ENCODE results near the gene MPRIP.
A peak's percentile ranks its signal among the peaks of the same experiment; 100 is the strongest.

The MPRIP gene

DNA sequence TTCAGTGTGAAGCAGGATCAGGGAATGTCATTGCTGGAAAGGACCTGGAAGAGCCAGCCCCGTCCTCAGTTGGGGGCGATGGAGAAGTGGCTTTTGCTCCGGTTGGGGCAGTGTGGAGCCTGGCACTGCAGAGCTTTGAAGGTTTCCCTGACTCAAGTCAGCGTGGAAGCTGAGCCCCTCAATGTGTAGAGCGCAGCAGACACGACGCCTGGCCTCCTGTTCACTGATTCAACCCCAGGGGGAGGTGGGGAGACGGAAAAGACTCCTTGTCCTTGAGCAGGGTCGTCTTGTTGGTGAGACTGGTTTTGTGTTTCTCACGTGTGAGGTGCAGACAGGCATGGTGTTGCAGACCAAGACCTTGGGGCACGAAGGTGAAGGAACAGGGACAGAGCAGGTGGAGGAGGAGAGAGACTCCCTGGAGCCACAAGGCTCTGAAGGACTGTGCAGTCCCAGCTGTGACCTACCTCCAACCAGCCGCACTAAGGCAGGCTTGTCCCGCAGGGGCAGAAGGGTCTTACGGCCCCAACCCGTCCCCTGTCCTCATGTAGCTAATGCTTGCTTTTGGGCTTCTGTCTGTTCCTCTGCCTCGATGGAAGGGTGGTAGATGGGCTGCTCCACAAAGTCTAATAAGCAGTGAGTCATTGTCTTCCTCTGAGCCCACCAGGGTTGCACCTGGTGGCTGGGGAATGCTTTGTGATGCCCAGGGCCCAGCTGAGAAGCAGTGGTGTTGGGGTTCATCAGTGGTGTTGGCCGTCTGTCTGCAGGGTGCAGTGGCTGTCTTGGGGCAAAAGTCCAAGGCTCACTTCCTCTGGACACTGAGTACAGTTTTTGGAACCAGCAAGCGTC lies 47.8 kb downstream of the MPRIP start:
- no peak for DNase-seq

DNA sequence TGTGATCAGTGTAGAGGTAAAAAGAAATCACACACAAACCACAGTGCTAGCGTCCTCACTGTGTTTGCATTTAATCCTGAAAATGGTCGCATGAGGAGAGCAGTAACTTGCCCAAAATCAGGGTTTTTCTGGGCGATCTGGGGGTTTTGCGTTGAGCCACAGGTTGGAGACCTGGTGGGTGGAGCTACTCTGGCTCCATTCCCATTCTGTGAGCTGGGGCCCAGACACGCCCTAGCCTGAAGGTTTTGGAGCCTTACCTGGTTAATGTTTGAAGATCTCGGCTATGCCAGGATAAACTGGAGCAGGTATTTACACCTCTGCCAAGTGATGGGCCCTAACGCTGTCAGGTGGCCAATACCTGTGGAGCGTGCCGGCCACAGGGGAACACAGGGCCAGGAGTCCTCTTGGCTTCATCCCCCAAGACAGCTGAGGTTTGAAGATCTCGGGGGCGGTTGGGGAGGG lies 48.4 kb downstream of the MPRIP start:
- no peak for DNase-seq

DNA sequence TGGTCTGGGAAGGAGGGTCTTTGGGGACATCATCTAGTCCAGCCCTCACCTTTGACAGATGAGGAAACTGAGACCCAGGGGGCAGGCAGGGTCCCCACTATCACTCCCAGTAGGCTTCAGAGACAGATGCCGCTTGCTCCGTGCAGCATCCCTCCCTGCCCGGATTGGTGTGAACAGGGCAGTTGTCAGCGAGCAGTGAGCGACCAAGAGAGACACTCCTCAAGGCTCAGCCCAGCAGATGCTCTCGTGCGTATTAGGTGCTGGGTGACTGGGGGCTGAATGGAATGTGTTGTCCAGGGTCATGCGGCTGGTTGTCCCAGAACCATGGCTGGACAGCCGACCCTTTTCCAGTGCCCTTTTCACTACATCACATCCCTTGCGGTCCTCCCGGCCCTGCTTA lies 49.0 kb downstream of the MPRIP start:
- no peak for DNase-seq

DNA sequence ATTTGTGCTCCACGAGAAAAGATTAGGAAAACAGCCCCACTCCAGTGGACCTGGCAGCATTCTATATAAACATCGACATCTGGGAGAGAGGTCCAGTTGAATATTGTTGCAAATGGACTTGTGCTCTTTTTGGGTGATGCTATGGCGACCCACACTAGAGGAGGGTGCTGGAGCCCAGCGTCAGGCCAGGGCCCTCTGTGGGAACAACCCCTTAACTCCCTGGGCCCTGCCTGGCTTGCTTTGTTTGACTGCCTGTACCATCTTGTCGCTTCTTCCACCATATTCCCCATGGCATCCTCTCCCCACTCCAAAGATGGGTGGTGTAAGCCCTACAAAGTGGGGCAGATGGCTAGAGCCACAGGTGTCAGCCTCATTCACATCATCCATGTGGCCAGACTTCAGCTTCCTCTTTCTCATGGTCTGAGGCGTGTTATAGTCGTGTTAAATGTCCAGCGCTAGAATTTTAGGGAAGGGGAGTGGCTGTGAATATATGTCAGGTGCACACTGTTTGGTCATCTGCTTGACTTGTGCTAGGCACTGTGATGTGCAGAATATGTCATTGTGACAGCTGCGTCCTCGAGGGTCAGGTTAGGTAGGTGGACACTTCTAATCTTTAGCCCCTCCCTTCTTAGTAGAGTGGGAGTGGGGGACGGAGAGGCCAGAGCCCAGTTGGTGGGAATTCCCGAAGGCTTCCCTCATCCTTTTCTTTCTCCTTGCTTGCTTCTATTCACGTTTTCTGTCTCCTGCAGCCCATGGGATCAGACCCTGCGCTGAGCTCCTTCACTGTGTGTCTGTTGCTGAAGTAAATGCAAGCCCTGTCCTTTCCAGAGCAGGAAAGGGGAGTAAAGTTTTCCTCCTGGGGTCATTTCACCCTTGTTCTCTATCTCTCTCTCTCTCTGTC lies 49.8 kb downstream of the MPRIP start:
- no peak for DNase-seq

DNA sequence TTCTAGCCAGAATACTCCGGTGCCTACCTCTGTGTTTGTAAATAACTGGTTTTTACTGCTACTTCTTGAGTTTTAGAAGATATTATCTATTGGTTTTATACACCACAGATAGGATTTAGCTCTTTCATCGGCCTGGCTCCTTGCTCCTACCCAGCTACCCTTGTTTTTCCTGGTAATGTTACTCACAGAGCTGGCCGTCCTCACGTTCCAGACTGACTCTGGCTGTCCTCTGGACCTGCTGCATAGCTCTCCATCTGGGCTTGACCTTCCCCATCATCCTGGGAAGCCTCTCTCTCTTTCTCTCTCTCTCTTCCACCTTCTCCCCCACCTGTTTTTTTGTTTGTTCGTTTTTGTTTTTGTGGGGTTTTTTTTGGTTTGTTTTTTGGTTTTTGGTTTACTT lies 51.5 kb downstream of the MPRIP start:
- DNase-seq, result no peak

DNA sequence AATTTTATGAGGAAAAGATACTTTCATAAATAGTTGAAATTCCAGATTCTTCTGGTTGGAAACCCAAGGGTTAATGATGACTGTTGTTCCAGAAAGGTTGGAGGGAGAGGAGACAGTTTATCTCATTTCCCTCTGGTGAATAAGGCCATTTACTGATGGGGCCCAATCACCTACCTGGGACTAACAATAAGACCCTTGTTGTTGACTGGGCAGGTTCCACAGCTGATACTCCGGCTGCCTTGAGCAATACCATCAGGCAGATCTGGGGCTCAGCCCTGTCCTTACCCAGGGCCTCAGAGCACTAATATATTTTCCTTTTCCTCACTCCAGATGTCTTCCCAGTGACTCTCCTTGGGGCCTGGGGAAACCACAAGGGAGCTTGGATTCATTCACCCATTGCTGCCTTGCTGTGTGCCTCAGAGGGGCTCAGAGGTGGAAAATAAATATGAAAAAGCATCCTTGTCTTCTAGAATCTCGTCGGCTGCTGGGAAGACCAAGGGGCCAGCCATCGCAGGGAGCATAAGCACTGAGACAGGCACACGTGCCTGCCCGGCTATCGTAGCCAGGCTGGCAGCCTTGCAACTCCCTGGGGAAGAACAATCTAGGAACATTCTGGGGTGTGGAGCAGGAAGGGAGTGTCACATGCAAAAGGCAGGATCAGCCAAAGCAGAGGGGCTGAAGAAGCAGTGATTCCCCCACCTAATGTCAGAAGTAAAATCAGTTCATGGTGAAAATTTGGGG lies 54.4 kb downstream of the MPRIP start:
- DNase-seq, result no peak

DNA sequence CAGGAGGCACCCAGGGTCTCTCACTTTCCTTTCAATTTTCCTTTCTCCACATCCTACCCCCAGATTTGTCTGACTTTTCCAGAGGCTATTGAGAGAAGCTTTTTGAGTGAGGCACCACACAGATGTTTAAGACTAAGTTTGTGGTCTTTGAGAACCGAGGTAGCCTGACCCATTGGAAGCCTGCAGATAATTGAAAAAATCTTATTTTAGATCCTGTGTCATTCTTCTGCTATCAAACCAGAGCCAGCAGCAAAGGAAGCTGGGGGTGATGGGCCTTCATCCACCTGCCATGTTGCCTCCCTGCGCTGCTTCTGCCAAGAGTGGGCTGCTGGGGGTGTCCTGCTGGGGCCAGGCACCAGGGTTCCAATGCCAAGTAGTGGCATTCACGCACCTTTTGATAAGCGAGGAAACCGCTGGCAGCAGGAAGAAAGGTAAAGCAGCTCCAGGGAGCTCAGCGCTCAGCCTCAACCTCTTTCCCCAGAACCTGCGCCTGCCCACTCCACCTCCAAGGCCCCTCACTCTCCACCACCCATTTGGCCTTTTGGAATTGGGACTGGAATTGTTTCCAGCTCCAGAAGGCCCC lies 55.6 kb downstream of the MPRIP start:
- DNase-seq, result no peak

DNA sequence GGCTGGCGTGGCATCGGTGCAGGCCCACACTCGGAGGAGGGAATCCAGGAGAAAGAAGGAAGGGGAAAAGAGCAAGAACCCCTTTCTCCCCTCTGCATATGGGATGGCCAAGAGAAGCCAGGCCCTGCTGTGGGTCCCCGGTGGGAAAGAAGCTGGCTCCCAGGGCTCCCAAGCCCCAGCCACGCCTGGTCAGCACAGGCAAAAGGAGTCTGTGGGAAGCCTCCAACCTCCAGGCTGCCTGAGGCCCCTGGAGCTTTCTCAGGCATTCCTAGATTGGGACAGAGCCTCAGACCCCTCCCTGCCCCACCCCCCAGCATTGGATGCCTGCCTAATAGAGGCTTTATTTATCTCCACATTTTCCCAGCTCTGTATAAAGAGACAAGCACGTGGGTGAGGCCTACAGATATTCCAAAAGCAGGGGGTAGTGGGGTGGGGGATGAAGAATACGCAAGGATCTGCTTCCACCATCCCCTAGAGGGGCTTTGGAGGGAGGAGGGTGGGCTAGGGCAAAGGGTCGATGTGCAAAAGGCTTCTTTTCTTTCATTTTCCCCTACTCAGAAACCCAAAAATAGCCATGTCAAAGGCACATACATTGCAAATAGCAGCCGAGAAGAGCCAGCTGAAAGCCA lies 56.4 kb downstream of the MPRIP start:
- no peak for DNase-seq

DNA sequence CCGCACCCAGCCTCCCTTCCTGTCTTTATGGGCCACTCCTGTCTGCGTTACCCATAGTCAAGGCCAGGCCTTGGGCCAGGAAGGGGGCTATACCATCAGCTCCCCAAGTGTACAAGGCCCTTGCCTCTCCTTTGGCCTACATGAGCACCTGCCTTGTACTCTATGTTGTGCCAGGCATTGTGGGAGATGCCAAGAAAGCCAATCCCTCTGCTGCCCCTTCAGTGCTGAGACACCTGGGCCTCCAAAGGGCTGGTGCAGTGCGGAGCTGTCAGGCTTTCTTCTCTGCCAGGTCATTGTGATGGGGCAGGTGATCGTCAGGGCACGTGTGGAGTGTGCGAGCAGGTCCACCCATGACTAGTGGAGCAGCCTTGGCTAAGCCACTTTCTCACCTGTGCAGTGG lies 59.9 kb downstream of the MPRIP start:
- no peak for DNase-seq

DNA sequence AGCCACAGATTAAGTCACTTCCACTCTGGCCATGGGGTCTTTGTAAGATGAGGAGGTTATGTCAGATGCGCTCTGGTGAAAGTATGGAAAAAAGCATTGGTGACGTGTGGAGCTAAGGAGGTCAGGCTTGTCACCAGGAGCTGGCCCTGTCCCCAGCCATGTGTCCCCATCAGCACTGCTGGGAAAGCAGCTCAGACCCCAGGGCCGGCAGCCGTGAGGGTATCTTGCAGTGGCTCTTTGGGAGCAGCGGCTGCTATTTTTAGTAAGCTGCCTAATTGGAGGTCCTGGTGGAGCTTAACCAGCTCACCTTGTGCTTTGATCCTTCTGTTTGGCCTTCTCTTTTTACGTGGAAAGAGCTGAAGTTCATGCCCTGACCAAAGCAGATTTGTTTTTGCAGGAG lies 60.9 kb downstream of the MPRIP start:
- DNase-seq, result no peak

DNA sequence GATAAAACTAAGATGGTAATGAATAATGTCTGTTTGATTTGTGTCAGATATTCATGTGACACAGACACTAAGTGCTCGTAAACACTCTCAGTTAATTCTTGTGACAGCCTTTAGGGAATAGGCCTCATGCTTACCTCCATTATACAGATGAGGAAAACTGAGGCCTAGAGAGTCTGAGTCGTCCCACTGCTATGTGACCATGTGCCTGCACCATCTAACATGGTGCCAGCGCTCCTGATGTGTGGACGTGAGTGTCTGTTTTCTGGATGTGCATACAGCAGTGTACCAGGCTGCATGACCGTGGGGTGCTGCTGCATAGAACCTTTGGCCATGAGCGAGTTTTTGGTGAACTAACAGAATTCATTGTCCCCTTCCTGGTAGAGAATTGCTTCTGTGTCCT lies 61.8 kb downstream of the MPRIP start:
- DNase-seq, result no peak

DNA sequence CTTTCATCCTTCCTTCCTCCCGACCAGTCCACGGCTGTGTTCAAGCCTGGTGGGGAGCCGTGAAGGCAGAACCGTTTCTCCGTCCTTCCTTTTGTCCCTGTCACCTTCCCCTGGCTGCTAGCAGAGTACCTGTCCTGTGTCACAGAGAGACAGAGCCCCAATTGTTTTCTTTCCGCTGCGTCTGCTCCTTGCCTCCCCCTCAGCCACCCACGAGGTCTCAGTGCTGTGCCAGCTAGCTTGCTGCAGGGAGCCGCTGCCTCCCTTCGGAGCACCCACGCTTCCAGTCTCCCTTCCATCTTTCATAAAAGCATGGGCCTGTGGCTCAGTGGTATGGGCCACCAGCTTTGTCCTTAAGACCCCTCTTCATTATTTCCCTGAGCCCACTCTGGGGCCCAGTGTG lies 62.2 kb downstream of the MPRIP start:
- no peak for DNase-seq

DNA sequence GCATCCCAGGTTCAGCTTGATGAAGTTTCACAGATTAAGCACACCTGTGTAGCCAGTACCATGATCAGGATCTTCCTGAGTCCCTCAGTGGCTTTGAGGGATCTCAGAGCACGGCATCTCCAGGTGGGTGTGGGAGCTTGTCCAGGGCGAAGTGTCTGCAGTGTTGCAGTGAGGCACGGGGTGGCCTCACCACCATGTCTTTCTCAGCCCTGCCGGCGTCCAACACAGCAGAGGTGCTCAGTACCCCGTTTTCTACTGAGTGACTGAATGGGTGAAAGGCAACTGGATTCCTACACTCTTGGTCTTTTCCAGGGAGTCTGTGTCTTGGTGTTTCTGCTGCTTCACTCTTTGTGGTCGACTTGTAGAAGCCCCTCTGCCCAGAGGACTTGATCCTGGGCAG lies 63.7 kb downstream of the MPRIP start:
- DNase-seq, result no peak

DNA sequence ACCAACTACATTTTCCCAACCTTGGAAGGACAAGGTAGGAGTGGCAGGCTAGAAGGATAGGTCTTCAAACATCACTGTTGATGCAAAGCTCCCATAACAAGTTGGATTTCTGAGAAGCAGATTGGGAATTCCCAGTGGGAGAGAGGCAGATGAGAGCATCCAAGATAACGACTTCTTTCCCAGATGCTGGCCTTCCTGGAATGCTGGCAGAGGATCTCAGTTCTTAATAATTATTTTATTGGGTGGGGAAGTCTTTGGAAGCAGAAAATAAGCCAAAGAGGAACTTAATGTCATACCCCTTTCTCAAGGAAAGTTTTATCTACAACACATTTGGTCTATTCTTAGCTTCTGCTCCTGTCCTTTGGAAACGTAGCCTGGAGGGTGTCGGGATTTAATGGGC lies 64.5 kb downstream of the MPRIP start:
- DNase-seq, result no peak

DNA sequence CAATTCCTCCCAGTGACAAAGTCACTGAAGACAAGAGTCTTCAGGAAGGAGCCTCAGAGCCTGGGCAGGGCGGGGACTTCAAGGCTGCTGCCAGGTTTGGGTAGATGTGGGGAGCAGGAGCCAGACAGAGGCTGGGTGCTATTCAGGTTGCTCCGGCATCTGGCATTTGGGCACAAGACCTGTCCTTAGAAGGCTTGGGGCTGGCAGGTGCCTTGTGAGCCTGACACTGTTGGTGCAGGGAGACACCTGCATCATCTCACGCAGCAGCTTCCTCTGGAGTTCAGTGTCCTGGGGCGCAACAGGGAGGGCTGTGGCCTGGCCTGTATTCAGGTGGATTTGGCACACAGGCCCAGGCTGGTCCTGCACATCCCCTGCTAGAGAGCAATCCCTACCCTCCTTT lies 65.0 kb downstream of the MPRIP start:
- no peak for DNase-seq

DNA sequence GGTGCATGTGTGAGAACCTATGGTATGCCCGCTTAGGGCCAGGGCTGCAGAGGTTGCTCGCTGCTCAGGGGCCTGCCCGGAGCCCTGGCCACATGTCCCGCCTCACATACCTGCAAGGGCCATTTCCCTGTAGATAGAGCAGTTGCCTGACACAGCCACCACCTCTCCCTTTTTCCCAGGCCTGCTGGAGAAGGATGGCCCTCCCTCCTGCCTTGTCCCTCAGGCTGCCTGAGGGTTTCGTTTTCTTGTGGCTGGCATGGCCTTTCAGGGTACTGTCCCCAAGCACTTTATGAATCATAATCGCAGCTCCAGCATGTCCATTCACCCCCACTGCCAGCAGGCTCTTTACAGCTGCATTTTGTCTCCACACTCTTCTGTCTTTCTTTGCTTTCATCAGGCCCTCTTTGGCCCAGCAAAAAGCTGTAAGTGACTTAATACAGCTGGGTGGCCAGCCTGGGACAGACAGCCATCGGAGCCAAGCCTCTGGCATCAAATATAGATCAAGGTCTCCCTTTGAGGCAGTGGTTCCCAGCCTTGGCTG lies 65.7 kb downstream of the MPRIP start:
- no peak for DNase-seq

DNA sequence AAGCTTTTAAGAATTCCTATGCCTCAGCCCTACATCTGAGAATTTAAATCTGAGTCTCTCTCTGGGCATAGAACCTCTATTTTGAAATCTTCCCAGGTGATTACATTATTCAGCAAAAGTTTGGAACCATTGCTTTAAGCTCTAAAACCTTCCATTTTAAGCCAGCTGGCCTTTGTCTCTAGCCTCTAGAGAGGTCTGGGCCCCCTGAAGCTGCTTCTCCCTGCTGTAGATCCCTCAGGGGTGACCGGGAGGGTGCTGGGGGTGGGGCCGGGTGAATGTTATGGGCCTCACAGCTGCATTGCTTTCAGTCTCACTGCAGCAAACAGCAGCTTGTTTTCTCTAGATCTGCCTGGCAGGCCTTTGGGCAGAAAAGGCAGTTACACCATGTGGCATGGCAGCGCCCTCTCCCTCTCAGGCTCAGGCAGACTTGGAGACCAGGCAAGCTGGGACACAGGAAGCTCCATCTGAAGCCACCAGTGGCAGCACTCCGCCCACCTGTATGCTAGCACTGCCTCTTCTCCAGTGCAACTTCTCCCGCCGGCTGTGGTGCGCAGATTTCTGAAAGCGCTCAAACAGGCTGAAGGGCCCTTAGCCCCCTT lies 66.3 kb downstream of the MPRIP start:
- no peak for DNase-seq

DNA sequence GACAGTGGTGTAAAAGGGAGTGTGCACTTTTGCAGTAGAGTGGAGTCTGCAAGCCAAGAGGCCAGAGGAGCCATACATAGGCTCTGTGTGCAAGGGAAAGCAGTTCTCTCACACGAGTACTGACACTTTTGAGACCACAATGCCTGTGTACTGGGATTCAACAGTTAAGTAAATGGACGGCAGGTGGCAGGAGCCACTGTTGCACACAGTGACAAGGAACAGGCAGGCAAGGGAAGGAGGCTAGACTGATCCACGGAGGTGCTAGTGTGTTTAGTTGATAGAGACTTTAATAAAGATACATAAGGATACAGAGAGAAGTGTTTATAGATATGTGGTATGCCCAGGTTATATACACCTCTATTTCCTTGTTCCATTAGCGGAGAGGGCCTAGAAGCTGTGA lies 67.0 kb downstream of the MPRIP start:
- DNase-seq, result peak; percentile 23

DNA sequence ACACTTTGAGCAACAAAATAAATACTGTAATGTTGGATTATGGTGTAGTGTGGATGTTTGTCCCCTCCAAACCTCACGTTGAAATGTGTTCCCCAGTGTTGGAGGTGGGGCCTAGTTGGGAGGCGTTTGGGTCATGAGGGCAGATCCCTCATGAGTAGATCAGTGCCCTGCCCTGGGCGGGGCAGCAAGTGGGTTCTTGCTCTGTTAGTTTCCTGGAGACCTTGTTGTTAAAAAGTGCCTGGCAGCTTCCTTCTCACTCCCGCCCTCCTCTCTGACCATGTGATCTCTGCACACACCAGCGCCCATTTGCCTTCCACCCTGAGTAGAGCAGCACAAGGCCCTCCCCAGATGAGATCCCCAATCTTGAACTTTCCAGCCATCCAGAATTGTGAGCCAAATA lies 67.7 kb downstream of the MPRIP start:
- peak; percentile 27 for DNase-seq

DNA sequence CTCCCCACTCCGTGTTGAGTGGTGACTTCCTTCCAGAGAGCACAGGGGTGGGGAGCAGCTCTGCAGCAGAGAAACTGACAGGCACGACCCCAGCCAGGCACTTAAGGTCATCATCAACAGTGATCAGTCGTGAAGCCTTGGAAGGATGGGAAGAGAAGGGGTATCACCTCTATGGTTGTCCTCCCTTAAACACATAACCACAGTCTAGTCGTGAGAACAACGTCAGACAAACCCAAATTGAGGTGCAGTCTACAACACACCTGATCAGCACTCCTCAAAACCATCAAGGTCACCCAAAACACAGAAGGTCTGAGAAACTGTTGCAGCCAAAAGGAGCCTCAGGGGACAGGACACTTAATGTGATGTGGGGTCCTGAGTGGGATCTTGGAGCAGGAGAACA lies 68.3 kb downstream of the MPRIP start:
- no peak for DNase-seq

All from T-helper 9 cell (primary cell).